Transverse colon (tissue), 4 donors: ENCODE measurements around the gene ARHGEF7. TPM values are rescaled to one million over a fixed set of nuclear protein-coding genes. Genes with fewer than 3 reads are reported as not detected.

Source experiments
- DNase-seq: peaks from one replicate; pipeline ENCODE4 v3.0.0-alpha.2; 2019
- H3K27ac ChIP-seq, 4 donors: fragments of 200-600 bp; sonication (generic); 2 replicates each; pipeline ENCODE4 v1.5.1; 2016 to 2018; ENCODE audit warnings: inconsistent platforms in 4 of 4
- H3K27me3 ChIP-seq: fragments of 200-600 bp; sonication (generic); 2 replicates; pipeline ENCODE4 v1.5.1; 2017; ENCODE audit warnings: inconsistent platforms
- H3K36me3 ChIP-seq, 4 donors: fragments of 200-600 bp; sonication (generic); 2 replicates each; pipeline ENCODE4 v1.5.1; 2017 to 2019; ENCODE audit warnings: inconsistent platforms in 4 of 4
- H3K4me1 ChIP-seq, 4 donors: fragments of 200-600 bp; sonication (generic); 2 replicates each; pipeline ENCODE4 v1.5.1; 2017 to 2020; ENCODE audit warnings: inconsistent platforms in 4 of 4
- H3K4me3 ChIP-seq, 4 donors: fragments of 200-600 bp; sonication (generic); 1 replicate in 1 of 4; 2 replicates in 3 of 4; pipeline versions ENCODE4 v1.5.1 to v1.6.1; 2017 to 2019; ENCODE audit warnings: inconsistent platforms in 4 of 4
- H3K9me3 ChIP-seq, 2 donors: fragments of 200-600 bp; sonication (generic); 2 replicates each; pipeline ENCODE4 v1.5.1; 2017 to 2019; ENCODE audit warnings: inconsistent platforms in 2 of 2
- CTCF ChIP-seq, 5 experiments: fragments of 200-600 bp in 3 of 5; fragments of 450-650 bp in 2 of 5; sonication (generic) in 3 of 5; IDR thresholded peaks; 1 replicate in 2 of 5; 2 replicates in 3 of 5; pipeline ENCODE4 v1.5.1; 2016 to 2017; ENCODE audit warnings: antibody characterized with exemption in 5 of 5, inconsistent platforms in 3 of 5, mild to moderate bottlenecking in 2 of 5, moderate library complexity in 1 of 5
- EP300 ChIP-seq: sonication (generic); formaldehyde crosslinking; IDR thresholded peaks from one replicate; pipeline ENCODE4 v1.6.1; 2017; ENCODE audit warnings: antibody characterized with exemption, low read depth
- POLR2A ChIP-seq: fragments of 450-650 bp; IDR thresholded peaks from one replicate; pipeline ENCODE4 v1.6.1; 2016; ENCODE audit warnings: antibody characterized with exemption, mild to moderate bottlenecking, moderate library complexity
- POLR2AphosphoS5 ChIP-seq, 3 donors: sonication (generic); formaldehyde crosslinking; IDR thresholded peaks; one replicate each; pipeline ENCODE4 v1.6.1; 2016; ENCODE audit warnings: antibody characterized with exemption in 3 of 3
- WGBS, 2 donors: methylation state at CpG; one replicate each; pipeline ENCODE4 v1.1.5; 2018; ENCODE audit warnings: low coverage in 1 of 2; 5-methylcytosine and 5-hydroxymethylcytosine counted together
- in situ Hi-C, 4 donors: fragments of 200-750 bp; cut with MboI; loops; one replicate each; pipeline versions ENCODE4 v1.15.0 to v1.15.1; 2017; ENCODE audit warnings: low sequenced_read_pairs in 3 of 4, low pct_ligation_motif_present in 1 of 4, low pct_unique_long_range_greater_than_20kb in 1 of 4
- intact Hi-C: fragments of 100-400 bp; cut with DNase I; formaldehyde crosslinking; loops from one replicate; pipeline ENCODE4 v1.15.1; 2023; ENCODE audit warnings: low total_unique reads
- total RNA-seq, 4 donors: library from RNA; depleted of rRNA; stranded (reverse); fragments of >200 nt; gene quantifications; one replicate each; pipeline ENCODE4 v1.1.0, GENCODE V29; 2016

ARHGEF7 gene
- total RNA-seq, 4 donors from 2014 or later, result 62.3 to 104 (median 75.6) TPM

GRCh38 chr13:111130116-111130508 lies 15.0 kb downstream of the ARHGEF7 start:
- Histone ChIP-seq H3K36me3 (no peaks in the 10 kb centered on the region), H3K27me3 (peaks cover 12% of the 10 kb centered on the region), H3K4me1 (no peaks in the 10 kb centered on the region), H3K9me3 (no peaks in the 10 kb centered on the region), H3K27ac (no peak overlapping the region), H3K4me3 (no peak overlapping the region)
- 57 to 61% methylated on average over 5 of the region's 5 CpGs for WGBS, 2 donors
- in situ Hi-C loops, result no loop called here
- no peak for TF ChIP-seq POLR2AphosphoS5 (IDR thresholded peaks at IDR 0.05)
- TF ChIP-seq EP300, result no peak
- intact Hi-C loops, result no loop called here
- no peak for DNase-seq

- TF ChIP-seq CTCF (IDR thresholded peaks at IDR 0.05) (no peak), EP300 (no peak), POLR2A (no peak), POLR2AphosphoS5 (IDR thresholded peaks at IDR 0.05) (no peak)
- in situ Hi-C loops, result no loop called here
These were observed 15.9 kb downstream of the ARHGEF7 start for GRCh38 chr13:111131048-111131447.

GRCh38 chr13:111131611-111132010 lies 16.5 kb downstream of the ARHGEF7 start:
- 75 to 80% methylated on average over 2 to 4 of the region's 4 CpGs for WGBS, 2 donors
- intact Hi-C loops, result no loop called here
- H3K27me3 ChIP-seq, result peaks cover 5% of the 10 kb centered on the region
- DNase-seq, result no peak
- no peaks in the 10 kb centered on the region for H3K4me1 ChIP-seq
- no peaks in the 10 kb centered on the region for H3K36me3 ChIP-seq
- H3K27ac ChIP-seq, result no peak overlapping the region
- H3K4me3 ChIP-seq, result no peak overlapping the region
- TF ChIP-seq EP300, result no peak
- TF ChIP-seq POLR2A, result no peak
- TF ChIP-seq POLR2AphosphoS5 (IDR thresholded peaks at IDR 0.05), result no peak
- no peak for TF ChIP-seq CTCF (IDR thresholded peaks at IDR 0.05)
- in situ Hi-C loops, result no loop called here
- no peaks in the 10 kb centered on the region for H3K9me3 ChIP-seq

More at GRCh38 chr13:111131048-111131447, 15.9 kb downstream of the ARHGEF7 start:
- Histone ChIP-seq H3K4me3 (no peak overlapping the region), H3K4me1 (no peaks in the 10 kb centered on the region), H3K27me3 (peaks cover 7% of the 10 kb centered on the region), H3K36me3 (no peaks in the 10 kb centered on the region), H3K9me3 (no peaks in the 10 kb centered on the region), H3K27ac (no peak overlapping the region)
- WGBS, 2 donors, result 86 to 96% methylated on average over 4 to 10 of the region's 10 CpGs
- no peak for DNase-seq
- intact Hi-C loops, result no loop called here

GRCh38 chr13:111132948-111133347 lies 17.8 kb downstream of the ARHGEF7 start:
- H3K27ac ChIP-seq, result no peak overlapping the region
- no peaks in the 10 kb centered on the region for H3K36me3 ChIP-seq
- H3K9me3 ChIP-seq, result no peaks in the 10 kb centered on the region
- no peaks in the 10 kb centered on the region for H3K4me1 ChIP-seq
- TF ChIP-seq CTCF (IDR thresholded peaks at IDR 0.05), result no peak
- no peak for TF ChIP-seq POLR2AphosphoS5 (IDR thresholded peaks at IDR 0.05)
- no peak for TF ChIP-seq POLR2A
- TF ChIP-seq EP300, result no peak
- intact Hi-C loops (no loop called here), in situ Hi-C loops (no loop called here)
- 87 to 90% methylated on average over 7 of the region's 7 CpGs for WGBS, 2 donors
- DNase-seq, result no peak
- peaks cover 2% of the 10 kb centered on the region for H3K27me3 ChIP-seq
- no peak overlapping the region for H3K4me3 ChIP-seq

GRCh38 chr13:111139452-111139851 lies 24.3 kb downstream of the ARHGEF7 start:
- DNase-seq, result no peak
- Histone ChIP-seq H3K27me3 (peaks cover 9% of the 10 kb centered on the region), H3K9me3 (no peaks in the 10 kb centered on the region), H3K4me1 (no peaks in the 10 kb centered on the region), H3K27ac (no peak overlapping the region), H3K36me3 (no peaks in the 10 kb centered on the region), H3K4me3 (no peak overlapping the region)
- 86% methylated on average over 9 of the region's 9 CpGs; no CpG with 5 or more reads in 1 of the 2 donors for WGBS, 2 donors
- in situ Hi-C loops, result no loop called here
- TF ChIP-seq CTCF (IDR thresholded peaks at IDR 0.05) (no peak), POLR2AphosphoS5 (IDR thresholded peaks at IDR 0.05) (no peak), EP300 (no peak), POLR2A (no peak)
- intact Hi-C loops, result no loop called here
